Testis (tissue), 3 donors: ENCODE results near the gene SPSB3. TPM values are rescaled to one million over a fixed set of nuclear protein-coding genes. Genes with fewer than 3 reads are reported as not detected.

ENCODE experiments used
- DNase-seq: peaks from one replicate; pipeline ENCODE4 v3.0.0-alpha.2; 2019
- H3K27ac ChIP-seq, 2 donors: fragments of 200-600 bp; sonication (generic); one replicate each; pipeline ENCODE4 v1.5.1; 2019
- H3K27me3 ChIP-seq: fragments of 200-600 bp; sonication (generic); one replicate; pipeline ENCODE4 v1.5.1; 2019
- H3K36me3 ChIP-seq: fragments of 200-600 bp; sonication (generic); one replicate; pipeline ENCODE4 v1.5.1; 2017; ENCODE audit warnings: low read depth; ENCODE audit errors: missing control alignments
- H3K4me1 ChIP-seq: fragments of 200-600 bp; sonication (generic); one replicate; pipeline ENCODE4 v1.5.1; 2019
- H3K4me3 ChIP-seq, 2 donors: fragments of 200-600 bp; sonication (generic); one replicate each; pipeline ENCODE4 v1.5.1; 2017 to 2019
- H3K9me3 ChIP-seq: fragments of 200-600 bp; sonication (generic); one replicate; pipeline ENCODE4 v1.5.1; 2017
- POLR2A ChIP-seq: fragments of 450-650 bp; IDR thresholded peaks from one replicate; pipeline ENCODE4 v1.6.1; 2017; ENCODE audit warnings: antibody characterized with exemption, mild to moderate bottlenecking, moderate library complexity
- WGBS, 2 donors: methylation state at CpG; one replicate each; pipeline ENCODE4 v1.1.5; 2018; 5-methylcytosine and 5-hydroxymethylcytosine counted together
- intact Hi-C: fragments of 100-400 bp; cut with DNase I; formaldehyde crosslinking; loops from one replicate; pipeline ENCODE4 v1.15.1; 2023; ENCODE audit warnings: low total_unique reads
- polyA plus RNA-seq: library from polyadenylated mRNA; stranded (reverse); fragments of 350-450 nt; fragmentation: Illumina TruSeq; extraction: RNeasy Lipid Tissue Mini Kit (QIAGEN cat#74804); gene quantifications from one replicate; pipeline ENCODE4 v1.2.3, GENCODE V29; 2014; ENCODE audit warnings: low read depth, low replicate concordance; ENCODE audit not compliant: insufficient read depth
- total RNA-seq, 2 donors: library from RNA; depleted of rRNA; stranded (reverse); fragments of >200 nt; gene quantifications; one replicate each; pipeline ENCODE4 v1.2.3, GENCODE V29; 2016
- TF ChIP-seq, protein P1 (sequence below), 3 experiments: fragments of 450-650 bp in 2 of 3; fragments of 200-600 bp in 1 of 3; sonication (generic) in 1 of 3; IDR thresholded peaks; one replicate each; pipeline ENCODE4 v1.5.1; 2016 to 2019; ENCODE audit warnings: antibody characterized with exemption in 3 of 3, mild to moderate bottlenecking in 2 of 3, moderate library complexity in 1 of 3

SPSB3 gene
- total and polyA plus RNA-seq, 3 donors from 2014 or later: 43.8 to 114 (median 111) TPM

DNA sequence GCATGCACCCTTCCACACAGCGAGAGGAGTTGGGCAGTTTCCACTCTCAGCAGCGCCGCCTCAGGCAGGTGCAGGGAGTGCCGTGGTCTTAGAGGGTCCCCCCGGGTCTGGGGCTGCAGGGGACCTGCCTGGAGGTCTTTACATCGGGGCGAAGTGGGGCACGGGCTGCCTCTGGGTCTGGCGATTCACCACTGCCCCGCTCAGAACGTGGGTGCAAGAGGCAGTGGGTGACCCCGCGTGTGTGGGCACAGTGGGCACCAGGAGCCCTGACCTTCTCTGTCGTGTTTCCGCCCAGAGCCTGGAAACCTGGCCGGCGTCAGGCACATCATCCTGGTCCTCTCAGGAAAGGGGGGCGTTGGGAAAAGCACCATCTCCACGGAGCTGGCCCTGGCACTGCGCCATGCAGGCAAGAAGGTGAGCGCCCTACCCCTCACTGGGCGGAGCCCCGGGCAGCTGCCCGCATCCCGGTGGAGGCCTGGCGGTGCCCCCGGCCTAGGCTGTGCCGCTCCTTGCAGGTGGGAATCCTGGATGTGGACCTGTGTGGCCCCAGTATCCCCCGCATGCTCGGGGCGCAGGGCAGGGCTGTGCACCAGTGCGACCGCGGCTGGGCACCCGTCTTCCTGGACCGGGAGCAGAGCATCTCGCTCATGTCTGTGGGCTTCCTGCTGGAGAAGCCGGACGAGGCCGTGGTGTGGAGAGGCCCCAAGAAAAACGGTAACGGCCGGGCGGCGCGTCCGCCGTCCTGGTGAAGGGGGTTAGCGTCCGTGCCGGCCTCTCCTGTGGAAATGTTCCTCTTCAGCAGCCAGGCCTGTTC is 4.1 kb upstream of the SPSB3 start:
- TF ChIP-seq, protein P1, sequence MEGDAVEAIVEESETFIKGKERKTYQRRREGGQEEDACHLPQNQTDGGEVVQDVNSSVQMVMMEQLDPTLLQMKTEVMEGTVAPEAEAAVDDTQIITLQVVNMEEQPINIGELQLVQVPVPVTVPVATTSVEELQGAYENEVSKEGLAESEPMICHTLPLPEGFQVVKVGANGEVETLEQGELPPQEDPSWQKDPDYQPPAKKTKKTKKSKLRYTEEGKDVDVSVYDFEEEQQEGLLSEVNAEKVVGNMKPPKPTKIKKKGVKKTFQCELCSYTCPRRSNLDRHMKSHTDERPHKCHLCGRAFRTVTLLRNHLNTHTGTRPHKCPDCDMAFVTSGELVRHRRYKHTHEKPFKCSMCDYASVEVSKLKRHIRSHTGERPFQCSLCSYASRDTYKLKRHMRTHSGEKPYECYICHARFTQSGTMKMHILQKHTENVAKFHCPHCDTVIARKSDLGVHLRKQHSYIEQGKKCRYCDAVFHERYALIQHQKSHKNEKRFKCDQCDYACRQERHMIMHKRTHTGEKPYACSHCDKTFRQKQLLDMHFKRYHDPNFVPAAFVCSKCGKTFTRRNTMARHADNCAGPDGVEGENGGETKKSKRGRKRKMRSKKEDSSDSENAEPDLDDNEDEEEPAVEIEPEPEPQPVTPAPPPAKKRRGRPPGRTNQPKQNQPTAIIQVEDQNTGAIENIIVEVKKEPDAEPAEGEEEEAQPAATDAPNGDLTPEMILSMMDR (IDR thresholded peaks at IDR 0.05): peak in 1 of 3 experiments; percentile 23
- no peak for TF ChIP-seq POLR2A
- 81 to 88% methylated on average over 3 to 41 of the region's 51 CpGs for WGBS, 2 donors
- intact Hi-C loops: no loop called here
- Histone ChIP-seq H3K27me3 (no peaks in the 10 kb centered on the region), H3K27ac (no peak overlapping the region), H3K36me3 (no peaks in the 10 kb centered on the region), H3K4me1 (peaks cover 11% of the 10 kb centered on the region), H3K9me3 (no peaks in the 10 kb centered on the region), H3K4me3 (no peak overlapping the region)
- no peak for DNase-seq

DNA sequence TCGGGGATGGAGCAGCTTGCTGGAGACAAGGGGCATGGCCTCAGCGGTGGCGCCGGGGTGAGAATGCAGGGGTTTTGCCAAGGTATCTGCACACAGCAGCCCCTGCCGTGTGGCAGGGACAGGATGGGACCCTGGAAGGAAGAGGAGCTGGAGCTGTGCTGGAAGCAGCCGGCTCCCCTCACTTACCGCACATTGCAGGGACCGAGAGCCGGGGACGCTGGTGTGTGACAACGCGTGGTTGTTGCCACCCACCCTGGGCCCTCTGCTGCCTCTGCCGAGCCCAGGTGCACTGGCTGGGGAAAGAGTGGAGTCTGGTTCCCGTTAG is 3.4 kb upstream of the SPSB3 start:
- Histone ChIP-seq H3K9me3 (no peaks in the 10 kb centered on the region), H3K36me3 (no peaks in the 10 kb centered on the region), H3K27me3 (no peaks in the 10 kb centered on the region), H3K4me3 (no peak overlapping the region), H3K27ac (no peak overlapping the region), H3K4me1 (peaks cover 16% of the 10 kb centered on the region)
- DNase-seq: no peak
- TF ChIP-seq, protein P1 (IDR thresholded peaks at IDR 0.05): no peak
- TF ChIP-seq POLR2A: no peak
- 40 to 93% methylated on average over 1 to 13 of the region's 14 CpGs for WGBS, 2 donors
- intact Hi-C loops: no loop called here

DNA sequence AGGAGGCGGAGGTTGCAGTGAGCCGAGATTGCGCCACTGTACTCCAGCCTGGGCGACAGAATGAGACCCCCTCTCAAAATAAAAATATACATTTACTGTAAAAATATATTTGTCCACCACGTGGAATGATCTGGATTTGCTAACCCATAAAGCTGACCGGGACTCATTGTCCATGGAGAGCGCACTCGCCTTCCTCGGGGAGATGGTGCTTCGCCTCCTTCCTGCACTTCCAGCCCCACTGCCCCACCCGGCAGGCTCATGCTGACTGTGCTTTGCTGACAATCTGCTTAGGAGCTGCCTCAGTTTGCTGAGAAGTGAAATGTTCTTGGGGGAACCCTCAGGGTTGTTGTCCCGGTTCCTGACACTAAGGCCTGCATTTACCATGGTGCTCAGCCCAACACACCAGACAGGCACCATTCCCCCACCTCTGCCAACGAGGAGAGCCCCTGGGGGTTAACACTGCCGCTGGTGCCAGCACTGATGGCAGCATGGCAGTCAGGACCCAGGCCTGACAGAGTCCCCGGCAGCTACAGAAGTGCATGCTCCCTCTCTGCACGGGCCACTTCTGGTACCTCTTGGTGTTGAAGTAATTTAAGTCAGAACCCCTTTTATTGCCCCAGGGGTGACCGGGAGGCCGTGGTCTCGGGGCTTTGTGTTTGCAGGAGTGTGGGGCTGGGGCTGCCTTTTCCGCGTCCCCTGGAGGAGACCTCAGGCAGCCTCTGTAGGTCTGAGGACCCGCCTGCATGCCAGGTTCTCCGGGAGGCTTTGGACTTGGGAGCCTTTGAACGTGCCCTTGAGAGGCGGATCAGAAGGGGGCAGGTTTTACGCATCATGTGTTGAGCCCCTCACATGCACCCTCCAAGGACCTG is 2.8 kb upstream of the SPSB3 start:
- Histone ChIP-seq H3K4me1 (peaks cover 16% of the 10 kb centered on the region), H3K36me3 (no peaks in the 10 kb centered on the region), H3K4me3 (no peak overlapping the region), H3K27ac (no peak overlapping the region), H3K9me3 (no peaks in the 10 kb centered on the region), H3K27me3 (no peaks in the 10 kb centered on the region)
- intact Hi-C loops: no loop called here
- DNase-seq: no peak
- 87 to 89% methylated on average over 17 to 26 of the region's 26 CpGs for WGBS, 2 donors
- TF ChIP-seq, protein P1 (IDR thresholded peaks at IDR 0.05): no peak
- TF ChIP-seq POLR2A: no peak

DNA sequence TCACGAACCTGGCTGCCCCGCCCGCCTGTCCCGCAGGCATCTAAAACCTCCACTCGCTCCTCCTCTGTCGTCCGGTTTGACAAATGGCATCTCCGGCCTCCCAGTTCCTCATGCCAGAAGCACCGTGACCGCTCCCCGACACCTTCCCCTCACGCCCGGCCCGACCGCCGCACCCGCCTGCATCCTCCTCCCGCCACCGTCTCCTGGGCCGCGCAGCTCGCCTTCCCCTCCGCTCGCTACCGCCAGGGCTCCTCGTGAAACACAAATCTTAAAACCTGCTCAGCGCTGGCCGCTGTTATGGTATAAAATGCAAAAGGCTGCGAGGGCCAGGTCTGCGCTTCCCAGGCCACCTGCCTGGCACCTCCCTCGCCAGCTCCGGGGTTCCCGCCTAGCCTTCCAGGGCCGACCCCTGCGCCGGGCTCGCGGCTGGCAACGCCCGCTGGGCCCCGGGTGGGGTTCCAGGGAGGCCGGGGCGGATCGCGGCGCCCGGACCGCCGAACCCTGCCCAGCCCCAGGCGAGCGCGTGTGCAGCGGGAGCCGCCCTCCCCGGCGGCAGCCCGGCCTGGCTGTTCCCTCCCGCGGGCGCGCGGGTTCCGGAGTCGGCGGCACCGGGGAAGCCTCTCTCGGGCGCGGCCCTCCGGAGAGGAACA is 488 bp downstream of the SPSB3 start:
- DNase-seq: no peak
- H3K27ac ChIP-seq: peak overlapping the region; percentile 25 to 84
- intact Hi-C loops: no loop called here
- H3K36me3 ChIP-seq: no peaks in the 10 kb centered on the region
- H3K27me3 ChIP-seq: no peaks in the 10 kb centered on the region
- no peak for TF ChIP-seq POLR2A
- TF ChIP-seq, protein P1 (IDR thresholded peaks at IDR 0.05): no peak
- H3K4me1 ChIP-seq: peaks cover 16% of the 10 kb centered on the region
- H3K4me3 ChIP-seq: peak overlapping the region; percentile 85 to 88
- 1 to 3% methylated on average over 8 to 64 of the region's 70 CpGs for WGBS, 2 donors
- H3K9me3 ChIP-seq: no peaks in the 10 kb centered on the region
